ENCODE measurements around the gene IFT80.

Gene IFT80

DNA sequence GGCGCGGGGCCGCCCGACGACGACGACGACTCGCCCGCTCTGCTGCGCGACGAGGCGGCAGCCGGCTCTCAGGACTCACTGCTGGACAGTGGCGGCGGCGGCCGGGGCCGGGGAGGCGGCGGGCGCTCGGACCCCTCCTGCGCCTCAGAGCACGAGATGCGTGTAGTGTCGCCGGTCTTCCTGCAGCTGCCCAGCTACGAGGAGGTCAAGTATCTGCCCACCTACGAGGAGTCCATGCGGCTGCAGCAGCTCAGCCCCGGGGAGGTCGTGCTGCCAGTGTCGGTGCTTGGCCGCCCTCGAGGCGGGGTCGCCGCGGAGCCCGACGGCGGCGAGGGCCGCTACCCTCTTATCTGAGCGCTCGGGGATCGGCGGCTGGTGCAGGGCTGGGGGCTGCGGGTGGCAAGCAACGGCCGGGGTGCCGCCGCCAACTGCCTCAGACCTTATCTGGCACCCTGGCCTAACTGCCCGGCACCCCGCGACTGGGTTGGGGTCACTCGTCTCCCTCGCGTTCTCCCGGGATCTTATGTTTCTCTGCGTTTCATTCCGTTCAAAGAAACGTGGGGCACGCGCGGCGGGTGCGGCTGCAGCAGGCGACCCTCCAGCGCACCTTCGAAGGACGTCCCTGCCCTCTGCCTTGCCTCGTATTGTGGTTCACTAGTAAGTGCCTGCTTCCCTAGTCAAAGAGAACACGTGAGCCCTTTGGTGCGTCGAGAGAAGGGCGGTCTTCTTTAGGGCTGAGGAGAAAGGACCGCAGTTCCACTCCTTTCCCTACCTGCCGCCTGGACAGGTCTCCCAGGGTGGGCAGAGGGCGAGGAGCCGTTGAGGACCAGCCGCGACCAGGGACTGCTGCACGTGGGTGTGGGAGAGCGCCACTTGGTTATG, 172.8 kb downstream of the IFT80 start:
- Histone ChIP-seq H3K9ac (ENCODE audit: low read length) (no peak overlapping the region), H3K27me3 (ENCODE audit: control insufficient read depth, insufficient read depth, low read length) (peaks cover 26% of the 10 kb centered on the region), H3K36me3 (ENCODE audit: control insufficient read depth, insufficient read depth, low read length) (no peaks in the 10 kb centered on the region), H3K4me1 (ENCODE audit: control insufficient read depth, insufficient read depth, low read length) (peaks cover 11% of the 10 kb centered on the region), H3K4me3 (ENCODE audit: low read length) (peak overlapping the region; percentile 28), H3K9me3 (ENCODE audit: control insufficient read depth, low read length) (no peaks in the 10 kb centered on the region)

DNA sequence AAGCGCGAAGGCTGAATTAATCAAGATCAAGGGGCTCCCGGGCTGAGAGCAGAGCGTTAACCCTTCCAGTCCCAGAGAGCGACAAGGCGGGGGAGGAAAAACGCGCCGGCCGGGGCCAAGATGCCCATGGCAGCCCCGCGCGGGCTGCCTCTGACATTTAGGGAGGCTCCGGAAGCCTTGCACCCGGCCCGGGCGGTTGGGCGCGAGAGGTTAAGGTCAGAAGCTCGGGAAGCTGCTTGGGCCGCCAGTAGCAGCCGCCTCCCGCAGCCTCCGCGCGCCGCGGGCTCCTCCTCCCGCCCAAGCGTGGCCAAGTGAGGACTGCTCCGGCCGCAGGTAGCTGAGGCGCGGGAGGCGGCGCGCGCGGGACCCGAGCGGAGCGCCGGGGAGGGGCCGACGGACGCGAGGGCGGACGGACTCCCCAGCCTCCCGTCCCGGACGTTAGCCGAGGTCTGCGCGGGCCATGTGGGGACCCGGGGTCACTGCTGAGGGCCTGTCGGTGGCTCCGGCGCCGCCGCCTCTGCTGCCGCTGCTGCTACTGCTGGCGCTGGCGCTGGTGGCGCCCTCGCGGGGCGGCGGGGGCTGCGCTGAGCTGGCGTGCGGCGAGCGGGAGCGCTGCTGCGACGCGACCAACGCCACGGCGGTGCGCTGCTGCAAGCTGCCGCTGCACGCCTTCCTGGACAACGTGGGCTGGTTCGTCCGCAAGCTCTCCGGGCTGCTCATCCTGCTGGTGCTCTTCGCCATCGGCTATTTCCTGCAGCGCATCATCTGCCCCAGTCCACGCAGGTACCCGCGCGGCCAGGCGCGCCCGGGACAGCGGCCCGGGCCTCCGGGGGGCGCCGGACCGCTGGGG, 173.6 kb downstream of the IFT80 start, which contains the start of gene C3orf80:
C3orf80 (plus strand) TSS at position 247 of the 850 bp plus-strand sequence; CDS start at position 461, 214 bp downstream.
- H3K27me3 ChIP-seq (ENCODE audit: control insufficient read depth, insufficient read depth, low read length) = peaks cover 26% of the 10 kb centered on the region
- H3K4me3 ChIP-seq (ENCODE audit: low read length) = peak within 1 kb of the TSS; percentile 39
- peak within 1 kb of the TSS; percentile 13 for H3K9ac ChIP-seq (ENCODE audit: low read length)
- H3K9me3 ChIP-seq (ENCODE audit: control insufficient read depth, low read length) = no peaks in the 10 kb centered on the region
- no peaks in the 10 kb centered on the region for H3K36me3 ChIP-seq (ENCODE audit: control insufficient read depth, insufficient read depth, low read length)
- peaks cover 11% of the 10 kb centered on the region for H3K4me1 ChIP-seq (ENCODE audit: control insufficient read depth, insufficient read depth, low read length)

DNA sequence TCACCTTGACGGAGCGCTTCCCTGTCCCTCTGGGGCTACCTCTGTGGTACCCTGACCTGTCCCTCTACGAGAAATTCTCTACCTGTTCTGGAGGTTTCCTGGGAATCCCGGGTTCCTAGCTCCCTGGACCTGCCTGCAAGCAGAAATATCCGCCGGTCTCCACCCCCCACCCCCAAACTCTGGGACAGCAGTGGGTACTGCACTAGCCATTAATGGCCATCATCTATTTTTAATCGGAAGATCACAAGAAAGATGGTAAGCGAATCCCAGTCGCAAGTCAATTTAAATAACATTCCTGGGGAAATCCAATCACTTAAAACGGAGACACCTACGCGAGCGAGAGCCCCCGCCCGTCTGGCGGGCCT, 174.2 kb downstream of the IFT80 start:
- Histone ChIP-seq H3K36me3 (ENCODE audit: control insufficient read depth, insufficient read depth, low read length) (no peaks in the 10 kb centered on the region), H3K9ac (ENCODE audit: low read length) (peak overlapping the region; percentile 13), H3K4me3 (ENCODE audit: low read length) (peak overlapping the region; percentile 39), H3K9me3 (ENCODE audit: control insufficient read depth, low read length) (no peaks in the 10 kb centered on the region), H3K27me3 (ENCODE audit: control insufficient read depth, insufficient read depth, low read length) (peaks cover 26% of the 10 kb centered on the region), H3K4me1 (ENCODE audit: control insufficient read depth, insufficient read depth, low read length) (peaks cover 11% of the 10 kb centered on the region)

DNA sequence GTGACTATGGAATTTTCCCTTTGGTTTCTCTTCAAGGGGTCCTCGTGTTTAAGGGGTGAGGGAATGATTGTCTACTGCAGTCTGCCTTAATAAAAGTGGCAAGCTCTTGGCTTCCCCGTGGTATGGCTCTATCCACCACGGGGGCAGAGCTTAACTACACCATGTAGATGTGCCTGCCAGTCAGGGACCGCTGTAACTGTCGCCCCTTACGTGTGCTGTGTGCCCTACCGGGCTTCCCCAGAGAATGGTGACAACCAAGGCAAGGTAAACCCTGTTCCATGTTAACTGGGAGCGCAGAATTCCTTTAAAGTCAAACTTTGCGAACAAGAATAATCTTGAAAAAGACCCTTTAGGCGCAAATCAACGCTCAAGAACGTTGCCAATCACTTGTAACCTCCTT, 174.8 kb downstream of the IFT80 start:
- H3K4me1 ChIP-seq (ENCODE audit: control insufficient read depth, insufficient read depth, low read length) = peaks cover 11% of the 10 kb centered on the region
- H3K4me3 ChIP-seq (ENCODE audit: low read length) = no peak overlapping the region
- H3K27me3 ChIP-seq (ENCODE audit: control insufficient read depth, insufficient read depth, low read length) = peaks cover 26% of the 10 kb centered on the region
- H3K9me3 ChIP-seq (ENCODE audit: control insufficient read depth, low read length) = no peaks in the 10 kb centered on the region
- no peaks in the 10 kb centered on the region for H3K36me3 ChIP-seq (ENCODE audit: control insufficient read depth, insufficient read depth, low read length)
- H3K9ac ChIP-seq (ENCODE audit: low read length) = no peak overlapping the region

DNA sequence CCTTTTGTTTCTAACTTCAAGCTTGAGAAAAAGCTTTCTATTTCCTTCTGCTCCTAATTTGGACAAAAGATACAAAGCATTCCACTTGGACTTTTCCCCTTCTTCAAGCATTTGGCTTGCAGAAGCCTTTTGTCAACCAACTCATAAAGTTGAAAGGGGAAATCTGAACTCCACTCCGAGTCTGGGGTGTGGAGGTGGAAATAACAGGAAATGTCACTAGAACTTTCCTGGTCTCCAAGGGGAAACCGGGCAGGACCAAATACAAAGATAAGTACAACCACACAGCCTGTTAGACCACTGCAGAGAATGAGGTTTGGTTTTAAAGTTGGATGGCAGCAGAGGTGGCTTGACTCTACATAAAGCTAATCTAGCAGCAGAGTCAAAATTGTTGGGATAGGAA, 178.0 kb downstream of the IFT80 start:
- Histone ChIP-seq H3K27me3 (ENCODE audit: control insufficient read depth, insufficient read depth, low read length) (peaks cover 11% of the 10 kb centered on the region), H3K36me3 (ENCODE audit: control insufficient read depth, insufficient read depth, low read length) (no peaks in the 10 kb centered on the region), H3K9ac (ENCODE audit: low read length) (no peak overlapping the region), H3K4me3 (ENCODE audit: low read length) (no peak overlapping the region), H3K4me1 (ENCODE audit: control insufficient read depth, insufficient read depth, low read length) (peaks cover 4% of the 10 kb centered on the region), H3K9me3 (ENCODE audit: control insufficient read depth, low read length) (no peaks in the 10 kb centered on the region)

DNA sequence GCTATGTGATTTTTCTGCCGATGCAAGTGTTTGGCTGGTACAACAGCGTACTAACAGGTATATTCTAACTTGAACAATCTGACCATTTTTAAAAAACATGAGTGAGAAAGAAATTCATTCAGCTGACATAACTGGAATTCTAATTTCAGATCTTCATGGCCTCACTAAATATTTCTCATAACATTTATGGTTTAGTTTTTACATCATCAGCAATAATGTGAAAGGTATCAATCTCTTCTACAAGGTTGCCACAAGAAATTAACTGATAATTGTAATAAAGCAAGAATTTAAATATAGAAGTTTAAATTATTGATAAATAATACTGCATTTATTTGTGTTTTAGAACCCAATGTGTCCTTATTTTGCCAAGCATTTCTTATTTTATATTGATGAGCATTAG, 179.0 kb downstream of the IFT80 start:
- no peaks in the 10 kb centered on the region for H3K9me3 ChIP-seq (ENCODE audit: control insufficient read depth, low read length)
- no peak overlapping the region for H3K9ac ChIP-seq (ENCODE audit: low read length)
- H3K27me3 ChIP-seq (ENCODE audit: control insufficient read depth, insufficient read depth, low read length) = peaks cover 8% of the 10 kb centered on the region

DNA sequence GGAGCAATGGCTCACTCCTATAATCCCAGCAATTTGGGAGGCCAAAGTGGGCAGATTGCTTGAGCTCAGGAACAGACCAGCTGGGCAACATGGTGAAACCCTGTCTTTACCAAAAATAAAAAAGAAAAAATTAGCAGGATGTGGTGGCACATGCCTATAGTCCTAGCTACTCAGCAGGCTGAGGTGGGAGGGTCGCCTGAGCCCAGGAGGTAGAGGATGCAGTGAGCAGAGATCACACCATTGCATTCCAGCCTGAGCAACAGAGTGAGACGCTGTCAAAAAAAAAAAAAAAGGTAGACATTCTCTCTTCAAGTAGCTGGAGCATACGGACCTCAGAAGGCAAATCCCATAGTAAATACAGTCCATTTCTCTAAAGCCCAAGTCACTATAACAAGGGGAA, 180.9 kb downstream of the IFT80 start:
- H3K4me1 ChIP-seq (ENCODE audit: control insufficient read depth, insufficient read depth, low read length) = no peaks in the 10 kb centered on the region
- no peaks in the 10 kb centered on the region for H3K36me3 ChIP-seq (ENCODE audit: control insufficient read depth, insufficient read depth, low read length)
- H3K9ac ChIP-seq (ENCODE audit: low read length) = no peak overlapping the region
- no peaks in the 10 kb centered on the region for H3K9me3 ChIP-seq (ENCODE audit: control insufficient read depth, low read length)
- no peaks in the 10 kb centered on the region for H3K27me3 ChIP-seq (ENCODE audit: control insufficient read depth, insufficient read depth, low read length)
- H3K4me3 ChIP-seq (ENCODE audit: low read length) = no peak overlapping the region

More for the DNA sequence above, 179.0 kb downstream of the IFT80 start:
- no peaks in the 10 kb centered on the region for H3K36me3 ChIP-seq (ENCODE audit: control insufficient read depth, insufficient read depth, low read length)
- H3K4me3 ChIP-seq (ENCODE audit: low read length) = no peak overlapping the region
- H3K4me1 ChIP-seq (ENCODE audit: control insufficient read depth, insufficient read depth, low read length) = peaks cover 2% of the 10 kb centered on the region

DNA sequence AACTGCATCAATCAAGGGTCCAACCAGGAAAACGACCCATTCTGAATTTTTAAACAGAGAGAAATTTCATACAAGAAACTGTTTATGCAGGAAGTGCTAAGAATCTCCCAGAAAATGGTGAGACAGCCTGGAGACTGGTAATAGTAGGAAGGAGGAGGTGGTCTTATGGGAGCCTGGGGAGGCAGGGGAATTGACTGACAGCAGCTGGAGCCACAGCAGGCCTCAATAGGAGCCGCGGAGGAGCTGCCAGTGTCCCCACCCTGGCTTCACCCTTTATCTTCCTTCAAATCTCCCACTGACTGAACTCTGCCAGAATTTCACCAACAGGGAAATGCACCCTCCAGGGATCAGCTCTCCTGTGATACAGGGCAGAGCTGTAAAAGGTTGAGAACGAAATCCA, 181.3 kb downstream of the IFT80 start:
- Histone ChIP-seq H3K4me3 (ENCODE audit: low read length) (no peak overlapping the region), H3K27me3 (ENCODE audit: control insufficient read depth, insufficient read depth, low read length) (no peaks in the 10 kb centered on the region), H3K9me3 (ENCODE audit: control insufficient read depth, low read length) (no peaks in the 10 kb centered on the region), H3K36me3 (ENCODE audit: control insufficient read depth, insufficient read depth, low read length) (no peaks in the 10 kb centered on the region), H3K9ac (ENCODE audit: low read length) (no peak overlapping the region), H3K4me1 (ENCODE audit: control insufficient read depth, insufficient read depth, low read length) (no peaks in the 10 kb centered on the region)

DNA sequence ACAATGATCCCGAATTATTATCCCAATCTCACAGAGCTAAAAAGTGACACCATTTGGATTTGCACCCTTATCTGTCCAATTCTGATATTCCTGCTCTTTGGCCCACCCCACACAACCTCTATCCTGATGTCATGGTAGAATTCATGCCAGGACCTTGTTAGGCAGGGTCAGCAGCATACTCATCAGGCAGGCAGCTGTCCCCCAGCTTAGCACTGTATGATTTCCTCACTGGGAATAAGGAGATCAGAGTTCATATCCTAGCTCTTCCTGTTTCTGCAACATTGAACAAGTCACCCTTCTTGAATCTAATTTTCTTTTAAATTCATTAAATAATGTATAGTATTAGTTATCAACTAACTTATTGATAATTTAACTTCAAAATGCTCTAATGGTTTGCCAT, 185.8 kb downstream of the IFT80 start:
- Histone ChIP-seq H3K36me3 (ENCODE audit: control insufficient read depth, insufficient read depth, low read length) (no peaks in the 10 kb centered on the region), H3K9ac (ENCODE audit: low read length) (no peak overlapping the region), H3K4me1 (ENCODE audit: control insufficient read depth, insufficient read depth, low read length) (no peaks in the 10 kb centered on the region), H3K4me3 (ENCODE audit: low read length) (no peak overlapping the region), H3K27me3 (ENCODE audit: control insufficient read depth, insufficient read depth, low read length) (no peaks in the 10 kb centered on the region), H3K9me3 (ENCODE audit: control insufficient read depth, low read length) (no peaks in the 10 kb centered on the region)

DNA sequence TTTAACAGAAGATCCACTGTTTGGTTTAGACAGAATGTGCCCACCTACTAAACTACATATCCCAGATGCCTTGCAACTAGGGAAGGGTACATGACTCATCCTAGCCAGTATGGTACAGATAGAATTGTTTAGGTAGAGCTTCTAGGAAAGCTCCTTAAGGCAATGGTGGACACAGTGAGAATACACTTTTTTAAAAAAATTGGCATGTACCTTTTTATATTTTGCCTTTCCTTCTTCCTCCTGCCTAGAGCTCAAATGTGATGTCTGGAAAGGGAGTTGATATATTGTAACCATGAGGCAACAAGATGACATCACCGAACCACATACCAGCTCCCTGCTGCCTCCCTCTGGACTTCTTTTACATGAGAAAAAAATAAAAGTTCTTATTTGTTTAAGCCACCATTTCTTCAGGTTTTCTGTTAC, 188.2 kb downstream of the IFT80 start:
- Histone ChIP-seq H3K9me3 (ENCODE audit: control insufficient read depth, low read length) (no peaks in the 10 kb centered on the region), H3K4me3 (ENCODE audit: low read length) (no peak overlapping the region), H3K27me3 (ENCODE audit: control insufficient read depth, insufficient read depth, low read length) (no peaks in the 10 kb centered on the region), H3K4me1 (ENCODE audit: control insufficient read depth, insufficient read depth, low read length) (no peaks in the 10 kb centered on the region), H3K9ac (ENCODE audit: low read length) (no peak overlapping the region), H3K36me3 (ENCODE audit: control insufficient read depth, insufficient read depth, low read length) (no peaks in the 10 kb centered on the region)

DNA sequence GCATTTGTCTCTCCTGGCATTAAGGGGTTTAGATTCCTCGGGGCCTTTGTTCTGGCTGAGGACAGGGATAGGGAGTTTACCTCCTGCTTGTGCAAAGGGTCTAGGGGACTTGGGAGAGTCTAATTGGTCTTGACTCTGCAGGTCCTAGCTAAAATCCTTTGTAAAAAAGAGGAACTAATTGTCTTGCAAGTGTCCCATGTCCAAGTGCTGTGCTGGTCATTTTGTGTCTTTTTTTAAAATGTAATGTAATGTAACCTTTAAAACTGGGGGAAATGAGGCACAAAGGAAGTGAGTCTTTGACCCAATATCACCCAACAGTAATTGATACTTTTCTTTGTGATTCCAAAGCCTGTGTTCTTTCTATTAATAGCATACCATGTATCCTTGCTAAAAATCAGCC, 188.7 kb downstream of the IFT80 start:
- Histone ChIP-seq H3K9ac (ENCODE audit: low read length) (no peak overlapping the region), H3K4me1 (ENCODE audit: control insufficient read depth, insufficient read depth, low read length) (no peaks in the 10 kb centered on the region), H3K4me3 (ENCODE audit: low read length) (no peak overlapping the region), H3K36me3 (ENCODE audit: control insufficient read depth, insufficient read depth, low read length) (no peaks in the 10 kb centered on the region), H3K9me3 (ENCODE audit: control insufficient read depth, low read length) (no peaks in the 10 kb centered on the region), H3K27me3 (ENCODE audit: control insufficient read depth, insufficient read depth, low read length) (no peaks in the 10 kb centered on the region)
